Left lung (tissue), 10 donors: ENCODE data around the gene SLC46A1. TPM values are rescaled to one million over a fixed set of nuclear protein-coding genes. Genes with fewer than 3 reads are reported as not detected.

Source experiments
- ATAC-seq: fragments of 200-7000 bp; cut with Tn5 transposase; one replicate; pipeline ENCODE4 v1.9.1; 2020; ENCODE audit warnings: moderate library complexity
- DNase-seq, 4 donors: peaks; one replicate each; pipeline ENCODE4 v3.0.0-alpha.2; 2013 to 2020
- H3K27ac ChIP-seq, 2 donors: fragments of 200-600 bp; sonication (generic) in 1 of 2; one replicate each; pipeline versions ENCODE4 v1.5.0 to v1.8.0; 2020 to 2021
- H3K27me3 ChIP-seq, 2 donors: fragments of 200-600 bp; sonication (generic) in 1 of 2; one replicate each; pipeline versions ENCODE4 v1.5.0 to v1.8.0; 2020 to 2021
- H3K36me3 ChIP-seq, 2 donors: fragments of 200-600 bp; sonication (generic) in 1 of 2; one replicate each; pipeline versions ENCODE4 v1.5.0 to v1.8.0; 2020 to 2021
- H3K4me1 ChIP-seq, 2 donors: fragments of 200-600 bp; one replicate each; pipeline ENCODE4 v1.8.0; 2021
- H3K4me3 ChIP-seq, 2 donors: fragments of 200-600 bp; sonication (generic) in 1 of 2; one replicate each; pipeline versions ENCODE4 v1.5.0 to v1.8.0; 2020 to 2021; ENCODE audit warnings: mild to moderate bottlenecking in 1 of 2
- H3K9me3 ChIP-seq, 2 donors: fragments of 200-600 bp; sonication (generic) in 1 of 2; one replicate each; pipeline versions ENCODE4 v1.5.0 to v1.8.0; 2020 to 2021
- CTCF ChIP-seq, 2 donors: fragments of 200-600 bp; sonication (generic) in 1 of 2; IDR thresholded peaks; one replicate each; pipeline versions ENCODE4 v1.5.0 to v1.8.0; 2021; ENCODE audit warnings: antibody characterized with exemption in 2 of 2
- intact Hi-C, 2 donors: fragments of 100-400 bp; cut with DNase I; formaldehyde crosslinking; loops; one replicate each; pipeline versions ENCODE4 v1.11.2 to v1.14.2; 2022
- polyA plus RNA-seq, 6 donors: library from polyadenylated mRNA; unstranded; fragments of 120-200 nt; gene quantifications; one replicate each; pipeline ENCODE4 v1.2.1, GENCODE V29; 2013; ENCODE audit not compliant: insufficient read length in 6 of 6
- total RNA-seq, 2 donors: library from RNA; stranded (reverse); fragmentation: NEBNext Ultra II Directional; extraction: Animal tissue kit (Norgen Biotek cat#: 25700); gene quantifications; one replicate each; pipeline ENCODE4 v1.2.1, GENCODE V29; 2021
- donor health status: DM: no; HTN: yes; CAD: no.
- donor health status: DM: no; HTN: no; CAD: no.

SLC46A1 gene
- total and polyA plus RNA-seq, 8 donors = 7.9 to 28.8 (median 11.4) TPM

- H3K4me1 ChIP-seq = peaks cover 0 to 34% of the 10 kb centered on the region in 2 donors
- ATAC-seq (no peak), DNase-seq (no peak)
- H3K27ac ChIP-seq = no peak overlapping the region
- H3K4me3 ChIP-seq = peak overlapping the region; percentile 34 to 61
- intact Hi-C loops = no loop called here
- peaks cover 0 to 33% of the 10 kb centered on the region in 2 donors for H3K27me3 ChIP-seq
- TF ChIP-seq CTCF (IDR thresholded peaks at IDR 0.05) = no peak
- peaks cover 0 to 27% of the 10 kb centered on the region in 2 donors for H3K36me3 ChIP-seq
- no peaks in the 10 kb centered on the region for H3K9me3 ChIP-seq
Observed at GRCh38 chr17:28385406-28385805, 20.6 kb downstream of the SLC46A1 start.

- Histone ChIP-seq H3K4me3 (peak overlapping the region; percentile 34 to 61), H3K4me1 (peaks cover 0 to 38% of the 10 kb centered on the region in 2 donors), H3K9me3 (no peaks in the 10 kb centered on the region), H3K36me3 (peaks cover 0 to 23% of the 10 kb centered on the region in 2 donors), H3K27me3 (peaks cover 0 to 34% of the 10 kb centered on the region in 2 donors), H3K27ac (peak overlapping the region in 1 of 2 donors; percentile 63)
- peak in 1 of 4 donors; percentile 84 for DNase-seq
- no peak for TF ChIP-seq CTCF (IDR thresholded peaks at IDR 0.05)
- intact Hi-C loops = no loop called here
- peak; percentile 62 for ATAC-seq
Observed at GRCh38 chr17:28385037-28385400, 21.0 kb downstream of the SLC46A1 start.

- peak in 2 of 4 donors; percentile 83 to 90 for DNase-seq
- Histone ChIP-seq H3K4me1 (peaks cover 0 to 38% of the 10 kb centered on the region in 2 donors), H3K36me3 (peaks cover 0 to 17% of the 10 kb centered on the region in 2 donors), H3K9me3 (no peaks in the 10 kb centered on the region), H3K27ac (peak overlapping the region; percentile 48 to 63), H3K4me3 (peak overlapping the region; percentile 34 to 61), H3K27me3 (peaks cover 0 to 34% of the 10 kb centered on the region in 2 donors)
- TF ChIP-seq CTCF (IDR thresholded peaks at IDR 0.05) = no peak
- peak; percentile 87 for ATAC-seq
- intact Hi-C loops = no loop called here
Observed at GRCh38 chr17:28384281-28385036, 21.6 kb downstream of the SLC46A1 start.

GRCh38 chr17:28381141-28381825 lies 24.7 kb downstream of the SLC46A1 start:
- DNase-seq = peak in 1 of 4 donors; percentile 87
- no peaks in the 10 kb centered on the region for H3K36me3 ChIP-seq
- no peaks in the 10 kb centered on the region for H3K9me3 ChIP-seq
- peak; percentile 16 to 19 for TF ChIP-seq CTCF (IDR thresholded peaks at IDR 0.05)
- no peak overlapping the region for H3K27ac ChIP-seq
- peaks cover 0 to 38% of the 10 kb centered on the region in 2 donors for H3K4me1 ChIP-seq
- ATAC-seq = peak; percentile 48
- H3K27me3 ChIP-seq = peaks cover 0 to 34% of the 10 kb centered on the region in 2 donors
- peak overlapping the region in 1 of 2 donors; percentile 24 for H3K4me3 ChIP-seq
- intact Hi-C loops = no loop called here
